Motor neuron (in vitro differentiated cells): ENCODE measurements around the gene SPATA31E1. TPM values are rescaled to one million over a fixed set of nuclear protein-coding genes. Genes with fewer than 3 reads are reported as not detected.

ENCODE experiments used
- ATAC-seq, 8 experiments: fragments of 200-7000 bp; cut with Tn5 transposase; replicated peaks in 6 of 8; 2 replicates each; pipeline ENCODE4 v1.8.0; 2021; ENCODE audit warnings: mild to moderate bottlenecking in 8 of 8, moderate library complexity in 8 of 8
- H3K27ac ChIP-seq, 2 donors: fragments of 250-450 bp; sonication (Bioruptor Pico); 2 replicates each; pipeline ENCODE4 v1.9.0; 2021; ENCODE audit warnings: antibody characterized with exemption in 2 of 2, mild to moderate bottlenecking in 2 of 2, moderate library complexity in 1 of 2
- H3K4me1 ChIP-seq, 2 donors: fragments of 250-450 bp; sonication (Bioruptor Pico); replicated peaks in 1 of 2; 2 replicates each; pipeline ENCODE4 v1.6.1; 2021; ENCODE audit warnings: antibody characterized with exemption in 2 of 2, mild to moderate bottlenecking in 2 of 2, moderate library complexity in 1 of 2
- H3K4me3 ChIP-seq, 5 donors: fragments of 250-450 bp; sonication (Bioruptor Pico); 2 replicates each; pipeline ENCODE4 v1.9.0; 2021; ENCODE audit warnings: antibody characterized with exemption in 5 of 5, mild to moderate bottlenecking in 5 of 5, moderate library complexity in 4 of 5
- WGBS, 10 experiments: fragments of 450-650 bp; shearing (Covaris generic); methylation state at CpG; one replicate each; pipeline ENCODE4 v1.0.0; 2022; 5-methylcytosine and 5-hydroxymethylcytosine counted together
- in situ Hi-C, 9 experiments: fragments of 400-800 bp; cut with MboI; loops; one replicate each; pipeline ENCODE4 v1.15.0; 2021; ENCODE audit warnings: low sequenced_read_pairs in 9 of 9, low pct_unique_long_range_greater_than_20kb in 2 of 9; ENCODE audit not compliant: unreplicated experiment in 9 of 9
- total RNA-seq, 8 experiments: library from RNA; unstranded; fragments of 300-600 nt; gene quantifications; 2 replicates each; pipeline versions ENCODE4 v1.2.3 to v1.2.4, GENCODE V29; 2022

Gene SPATA31E1
- total RNA-seq, 8 experiments from 2014 or later: under 0.01 to 0.76 (median 0.22) TPM; not detected in 1

GRCh38 chr9:87853876-87854579, 28.6 kb upstream of the SPATA31E1 start:
- in situ Hi-C loops: no loop called here
- 7 to 90% (median 73%) methylated on average over 1 to 3 of the region's 3 CpGs; no CpG with 5 or more reads in 2 of the 10 experiments for whole genome bisulfite sequencing, 10 experiments

GRCh38 chr9:87854580-87854955, 28.1 kb upstream of the SPATA31E1 start:
- Histone ChIP-seq H3K27ac (no peak overlapping the region), H3K4me3 (no peak overlapping the region), H3K4me1 (no peaks in the 10 kb centered on the region)
- in situ Hi-C loops: no loop called here
- WGBS, 10 experiments: 15 to 100% (median 53%) methylated on average over 1 to 5 of the region's 5 CpGs; no CpG with 5 or more reads in 2 of the 10 experiments
- ATAC-seq: peak in 3 of 8 experiments; percentile 49 to 80 (median 60)

More at GRCh38 chr9:87853876-87854579, 28.6 kb upstream of the SPATA31E1 start:
- peak in 3 of 8 experiments; percentile 28 to 74 (median 49) for ATAC-seq
- H3K4me3 ChIP-seq: no peak overlapping the region
- H3K27ac ChIP-seq: no peak overlapping the region
- H3K4me1 ChIP-seq: no peaks in the 10 kb centered on the region

- ATAC-seq: no peak
- WGBS, 10 experiments: 71 to 100% (median 96%) methylated on average over 1 to 3 of the region's 3 CpGs; no CpG with 5 or more reads in 4 of the 10 experiments
- in situ Hi-C loops: no loop called here
- no peak overlapping the region for H3K4me3 ChIP-seq
- no peaks in the 10 kb centered on the region for H3K4me1 ChIP-seq
- H3K27ac ChIP-seq: no peak overlapping the region
These were observed 27.6 kb upstream of the SPATA31E1 start for GRCh38 chr9:87855061-87855460.

- WGBS, 10 experiments: 33 to 100% (median 87%) methylated on average over 1 to 4 of the region's 29 CpGs; no CpG with 5 or more reads in 4 of the 10 experiments
These were observed 25.3 kb upstream of the SPATA31E1 start for GRCh38 chr9:87857141-87857947.

GRCh38 chr9:87857948-87858335, 24.7 kb upstream of the SPATA31E1 start:
- 80 to 100% (median 94%) methylated on average over 1 to 6 of the region's 8 CpGs; no CpG with 5 or more reads in 6 of the 10 experiments for WGBS, 10 experiments
- no peak for ATAC-seq
- H3K4me3 ChIP-seq: no peak overlapping the region
- H3K4me1 ChIP-seq: no peaks in the 10 kb centered on the region
- no peak overlapping the region for H3K27ac ChIP-seq
- in situ Hi-C loops: no loop called here

More at GRCh38 chr9:87857141-87857947, 25.3 kb upstream of the SPATA31E1 start:
- no peak for ATAC-seq
- no peak overlapping the region for H3K4me3 ChIP-seq
- in situ Hi-C loops: no loop called here
- H3K4me1 ChIP-seq: no peaks in the 10 kb centered on the region
- H3K27ac ChIP-seq: no peak overlapping the region

GRCh38 chr9:87859137-87859536, 23.5 kb upstream of the SPATA31E1 start:
- WGBS, 10 experiments: 60 to 100% (median 91%) methylated on average over 1 to 16 of the region's 27 CpGs; no CpG with 5 or more reads in 3 of the 10 experiments
- Histone ChIP-seq H3K27ac (no peak overlapping the region), H3K4me3 (no peak overlapping the region), H3K4me1 (no peaks in the 10 kb centered on the region)
- no peak for ATAC-seq
- in situ Hi-C loops: no loop called here

- Histone ChIP-seq H3K4me1 (no peaks in the 10 kb centered on the region), H3K4me3 (no peak overlapping the region), H3K27ac (no peak overlapping the region)
- in situ Hi-C loops: no loop called here
- 50% methylated on average over 2 of the region's 11 CpGs; no CpG with 5 or more reads in 9 of the 10 experiments for WGBS, 10 experiments
- no peak for ATAC-seq
These were observed 22.9 kb upstream of the SPATA31E1 start for GRCh38 chr9:87859786-87860185.

GRCh38 chr9:87861332-87861731, 21.3 kb upstream of the SPATA31E1 start:
- in situ Hi-C loops: no loop called here
- 60 to 100% (median 90%) methylated on average over 1 of the region's 1 CpG; no CpG with 5 or more reads in 3 of the 10 experiments for WGBS, 10 experiments
- no peaks in the 10 kb centered on the region for H3K4me1 ChIP-seq
- H3K4me3 ChIP-seq: no peak overlapping the region
- H3K27ac ChIP-seq: no peak overlapping the region
- ATAC-seq: no peak

- Histone ChIP-seq H3K4me1 (no peaks in the 10 kb centered on the region), H3K27ac (no peak overlapping the region), H3K4me3 (no peak overlapping the region)
- in situ Hi-C loops: no loop called here
- ATAC-seq: peak in 2 of 8 experiments; percentile 29 to 67
- 27 to 100% (median 63%) methylated on average over 1 to 5 of the region's 7 CpGs; no CpG with 5 or more reads in 2 of the 10 experiments for WGBS, 10 experiments
These were observed 20.0 kb upstream of the SPATA31E1 start for GRCh38 chr9:87862536-87863268.

- H3K4me1 ChIP-seq: no peaks in the 10 kb centered on the region
- no peak overlapping the region for H3K27ac ChIP-seq
- 50 to 100% (median 80%) methylated on average over 1 to 6 of the region's 6 CpGs; no CpG with 5 or more reads in 2 of the 10 experiments for WGBS, 10 experiments
- in situ Hi-C loops: no loop called here
- no peak overlapping the region for H3K4me3 ChIP-seq
- ATAC-seq: no peak
These were observed 18.7 kb upstream of the SPATA31E1 start for GRCh38 chr9:87863882-87864465.

- 51 to 100% (median 92%) methylated on average over 2 to 3 of the region's 3 CpGs for WGBS, 10 experiments
- no peak for ATAC-seq
- no peaks in the 10 kb centered on the region for H3K4me1 ChIP-seq
- H3K27ac ChIP-seq: no peak overlapping the region
- H3K4me3 ChIP-seq: no peak overlapping the region
- in situ Hi-C loops: no loop called here
These were observed 17.8 kb upstream of the SPATA31E1 start for GRCh38 chr9:87864915-87865314.

GRCh38 chr9:87865626-87866025, 17.1 kb upstream of the SPATA31E1 start:
- H3K27ac ChIP-seq: no peak overlapping the region
- no peak overlapping the region for H3K4me3 ChIP-seq
- ATAC-seq: no peak
- in situ Hi-C loops: no loop called here
- H3K4me1 ChIP-seq: no peaks in the 10 kb centered on the region
- 60 to 100% (median 79%) methylated on average over 1 to 3 of the region's 3 CpGs; no CpG with 5 or more reads in 2 of the 10 experiments for WGBS, 10 experiments
